SK-N-SH treated with all-trans-retinoic acid at 6 μM for 48 hours (cell line): ENCODE measurements around the gene MFSD6.

ENCODE experiments used
- ATAC-seq: fragments of 200-7000 bp; cut with Tn5 transposase; 3 replicates; pipeline ENCODE4 v1.9.1; 2020; ENCODE audit warnings: mild to moderate bottlenecking, moderate library complexity
- ARNTL ChIP-seq: fragments of 450-650 bp; formaldehyde crosslinking; IDR thresholded peaks from 2 replicates; pipeline ENCODE4 v1.5.0; 2020; ENCODE audit warnings: low read depth, mild to moderate bottlenecking, moderate library complexity, borderline replicate concordance
- CREB5 ChIP-seq: fragments of 250-450 bp; sonication (Bioruptor Pico); IDR thresholded peaks from 2 replicates; pipeline ENCODE4 v1.5.1; 2020; ENCODE audit warnings: low read depth, mild to moderate bottlenecking, moderate library complexity
- CSDC2 ChIP-seq: fragments of 250-450 bp; sonication (Bioruptor Pico); IDR thresholded peaks from 2 replicates; pipeline ENCODE4 v1.5.0; 2020; ENCODE audit warnings: mild to moderate bottlenecking, moderate library complexity
- CSRNP3 ChIP-seq: fragments of 250-450 bp; sonication (Bioruptor Pico); IDR thresholded peaks from 2 replicates; pipeline ENCODE4 v1.5.1; 2021; ENCODE audit warnings: mild to moderate bottlenecking, moderate library complexity
- ESRRG ChIP-seq: fragments of 250-450 bp; sonication (Bioruptor Pico); IDR thresholded peaks from 2 replicates; pipeline ENCODE4 v1.6.1; 2021; ENCODE audit warnings: mild to moderate bottlenecking
- GLIS3 ChIP-seq: fragments of 250-450 bp; sonication (Bioruptor Pico); IDR thresholded peaks from 2 replicates; pipeline ENCODE4 v1.5.0; 2020; ENCODE audit warnings: mild to moderate bottlenecking, moderate library complexity
- ISL1 ChIP-seq: fragments of 250-450 bp; sonication (Bioruptor Pico); IDR thresholded peaks from 2 replicates; pipeline ENCODE4 v2.1.2; 2022; ENCODE audit warnings: mild to moderate bottlenecking, moderate library complexity
- OSR1 ChIP-seq: fragments of 250-450 bp; sonication (Bioruptor Pico); IDR thresholded peaks from 2 replicates; pipeline ENCODE4 v1.8.0; 2022; ENCODE audit warnings: moderate library complexity, mild to moderate bottlenecking, inconsistent platforms
- PPARA ChIP-seq: fragments of 250-450 bp; sonication (Bioruptor Pico); IDR thresholded peaks from 2 replicates; pipeline ENCODE4 v1.5.0; 2020; ENCODE audit warnings: mild to moderate bottlenecking, borderline replicate concordance
- RARB ChIP-seq: fragments of 250-450 bp; sonication (Bioruptor Pico); IDR thresholded peaks from 2 replicates; pipeline ENCODE4 v1.8.0; 2021; ENCODE audit warnings: mild to moderate bottlenecking, moderate library complexity
- TOX ChIP-seq: fragments of 250-450 bp; sonication (Bioruptor Pico); IDR thresholded peaks from 2 replicates; pipeline ENCODE4 v1.8.0; 2021; ENCODE audit warnings: mild to moderate bottlenecking, moderate library complexity, borderline replicate concordance
- ZC3H10 ChIP-seq: fragments of 250-450 bp; sonication (Bioruptor Pico); IDR thresholded peaks from 2 replicates; pipeline ENCODE4 v1.5.1; 2021; ENCODE audit warnings: mild to moderate bottlenecking, moderate library complexity
- ZFP3 ChIP-seq: fragments of 250-450 bp; sonication (Bioruptor Pico); IDR thresholded peaks from 2 replicates; pipeline ENCODE4 v1.5.0; 2020; ENCODE audit warnings: mild to moderate bottlenecking, moderate library complexity
- ZFP30 ChIP-seq: fragments of 450-650 bp; formaldehyde crosslinking; IDR thresholded peaks from 2 replicates; pipeline ENCODE4 v1.5.0; 2022; ENCODE audit warnings: mild to moderate bottlenecking, moderate library complexity
- ZNF565 ChIP-seq: fragments of 450-650 bp; formaldehyde crosslinking; conservative IDR thresholded peaks from 2 replicates; pipeline ENCODE4 v1.5.0; 2020; ENCODE audit warnings: low read depth, mild to moderate bottlenecking, moderate library complexity
- ZNF70 ChIP-seq: fragments of 450-650 bp; formaldehyde crosslinking; IDR thresholded peaks from 2 replicates; pipeline ENCODE4 v1.5.0; 2020; ENCODE audit warnings: mild to moderate bottlenecking, moderate library complexity

MFSD6 gene

GRCh38 chr2:190547886-190548285, 139.7 kb downstream of the MFSD6 start:
- TF ChIP-seq RARB (CRISPR knock-in tag) (no peak), ZNF70 (CRISPR knock-in tag) (no peak), ISL1 (CRISPR knock-in tag) (no peak), OSR1 (CRISPR knock-in tag) (no peak), CREB5 (CRISPR knock-in tag) (no peak), PPARA (CRISPR knock-in tag) (no peak), CSRNP3 (CRISPR knock-in tag) (no peak), TOX (CRISPR knock-in tag) (no peak), ARNTL (no peak), ZFP30 (CRISPR knock-in tag) (no peak), ZNF565 (CRISPR knock-in tag) (no peak), GLIS3 (CRISPR knock-in tag) (no peak), ZFP3 (CRISPR knock-in tag) (no peak), ESRRG (no peak), ZC3H10 (no peak), CSDC2 (no peak)
- no peak for ATAC-seq

GRCh38 chr2:190550137-190550536, 142.0 kb downstream of the MFSD6 start:
- no peak for TF ChIP-seq ZFP30 (CRISPR knock-in tag)
- no peak for TF ChIP-seq CSRNP3 (CRISPR knock-in tag)
- no peak for ATAC-seq
